WTC11 (cell line): ENCODE data around the gene ATG2B. TPM values are rescaled to one million over a fixed set of nuclear protein-coding genes. Genes with fewer than 3 reads are reported as not detected.

Source experiments
- ATAC-seq: fragments of 200-7000 bp; cut with Tn5 transposase; 2 replicates; pipeline ENCODE4 v1.10.0; 2021; ENCODE audit warnings: mild to moderate bottlenecking, moderate library complexity
- CTCF ChIA-PET: fragments of 300-600 bp; sonication (Branson Sonifier 250); formaldehyde crosslinking; loops from one replicate; lab custom pipeline; 2021; ENCODE audit warnings: antibody characterized with exemption; lab: Charles Lee
- POLR2A ChIA-PET: fragments of 350-600 bp; sonication (Branson Sonifier 250); formaldehyde crosslinking; loops from one replicate; lab custom pipeline; 2021; ENCODE audit warnings: antibody characterized with exemption; lab: Charles Lee
- DNase-seq: peaks from one replicate; pipeline ENCODE4 v3.0.0; 2021; ENCODE audit warnings: low spot score
- H3K27ac Mint-ChIP-seq: 2 replicates; pipeline ENCODE4 v1.8.0; 2021; ENCODE audit warnings: mixed read lengths
- H3K27me3 Mint-ChIP-seq: 2 replicates; pipeline ENCODE4 v1.8.0; 2021; ENCODE audit warnings: low read depth, mild to moderate bottlenecking, moderate library complexity, mixed read lengths
- H3K36me3 Mint-ChIP-seq: 2 replicates; pipeline ENCODE4 v1.8.0; 2021; ENCODE audit warnings: mixed read lengths
- H3K4me1 Mint-ChIP-seq: 2 replicates; pipeline ENCODE4 v1.8.0; 2022; ENCODE audit warnings: mixed read lengths
- H3K4me3 Mint-ChIP-seq: 2 replicates; pipeline ENCODE4 v1.8.0; 2021; ENCODE audit warnings: mild to moderate bottlenecking, moderate library complexity, mixed read lengths
- H3K9me3 Mint-ChIP-seq: 2 replicates; pipeline ENCODE4 v1.8.0; 2021; ENCODE audit warnings: mixed read lengths
- RORB ChIP-seq: fragments of 250-450 bp; sonication (Bioruptor Pico); IDR thresholded peaks from 2 replicates; pipeline ENCODE4 v1.9.0; 2021; ENCODE audit warnings: mild to moderate bottlenecking
- TEAD4 ChIP-seq: sonication (generic); formaldehyde crosslinking; IDR thresholded peaks from 2 replicates; pipeline ENCODE4 v1.8.0; 2022; ENCODE audit warnings: mild to moderate bottlenecking, missing genetic modification reagents
- ZNF671 ChIP-seq: fragments of 250-450 bp; sonication (Bioruptor Pico); IDR thresholded peaks from 2 replicates; pipeline ENCODE4 v1.8.0; 2021; ENCODE audit warnings: mild to moderate bottlenecking
- total RNA-seq: library from RNA; stranded (reverse); gene quantifications from 3 replicates; pipeline ENCODE4 v1.2.3, GENCODE V29; 2021
- TF ChIP-seq, protein P1 (sequence below): sonication (generic); formaldehyde crosslinking; IDR thresholded peaks from 2 replicates; pipeline ENCODE4 v1.8.1; 2023; ENCODE audit warnings: mild to moderate bottlenecking, missing genetic modification reagents
- TF ChIP-seq, protein P2 (sequence below): sonication (generic); formaldehyde crosslinking; IDR thresholded peaks from 2 replicates; pipeline ENCODE4 v1.8.0; 2022; ENCODE audit warnings: missing genetic modification reagents
- TF ChIP-seq, protein P3 (sequence below): sonication (generic); formaldehyde crosslinking; IDR thresholded peaks from 2 replicates; pipeline ENCODE4 v1.8.1; 2023; ENCODE audit warnings: mild to moderate bottlenecking, missing genetic modification reagents, moderate library complexity
- TF ChIP-seq, protein P4 (sequence below): sonication (generic); formaldehyde crosslinking; IDR thresholded peaks from 2 replicates; pipeline ENCODE4 v1.8.0; 2023; ENCODE audit warnings: missing genetic modification reagents
- TF ChIP-seq, protein P5 (sequence below): sonication (generic); formaldehyde crosslinking; IDR thresholded peaks from 2 replicates; pipeline ENCODE4 v1.8.0; 2022; ENCODE audit warnings: mild to moderate bottlenecking, missing genetic modification reagents

ATG2B gene
- total RNA-seq, 1 experiment from 2014 or later, result 10.3 TPM

DNA sequence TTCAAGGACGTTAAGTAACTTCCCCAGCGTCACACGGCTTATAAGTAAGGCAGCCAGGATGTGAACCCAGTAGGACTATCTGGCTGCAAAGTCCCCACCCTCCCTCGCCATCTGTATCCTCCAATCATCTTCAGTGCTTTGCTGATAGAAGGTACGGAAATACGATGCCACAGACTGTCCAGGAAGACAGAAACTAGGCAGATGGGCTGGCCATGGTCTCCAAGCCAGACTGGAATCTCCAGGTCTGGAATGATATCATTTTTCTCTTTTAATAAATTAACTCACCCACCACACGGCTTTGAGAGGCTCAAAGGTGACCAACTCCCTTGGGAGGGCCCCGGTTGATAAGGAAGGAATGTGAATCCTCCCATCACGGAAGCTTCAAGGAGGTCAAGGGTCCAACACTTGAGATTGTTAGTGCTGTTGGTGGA, 123.4 kb downstream of the ATG2B start (continued):
- TF ChIP-seq, protein P1, sequence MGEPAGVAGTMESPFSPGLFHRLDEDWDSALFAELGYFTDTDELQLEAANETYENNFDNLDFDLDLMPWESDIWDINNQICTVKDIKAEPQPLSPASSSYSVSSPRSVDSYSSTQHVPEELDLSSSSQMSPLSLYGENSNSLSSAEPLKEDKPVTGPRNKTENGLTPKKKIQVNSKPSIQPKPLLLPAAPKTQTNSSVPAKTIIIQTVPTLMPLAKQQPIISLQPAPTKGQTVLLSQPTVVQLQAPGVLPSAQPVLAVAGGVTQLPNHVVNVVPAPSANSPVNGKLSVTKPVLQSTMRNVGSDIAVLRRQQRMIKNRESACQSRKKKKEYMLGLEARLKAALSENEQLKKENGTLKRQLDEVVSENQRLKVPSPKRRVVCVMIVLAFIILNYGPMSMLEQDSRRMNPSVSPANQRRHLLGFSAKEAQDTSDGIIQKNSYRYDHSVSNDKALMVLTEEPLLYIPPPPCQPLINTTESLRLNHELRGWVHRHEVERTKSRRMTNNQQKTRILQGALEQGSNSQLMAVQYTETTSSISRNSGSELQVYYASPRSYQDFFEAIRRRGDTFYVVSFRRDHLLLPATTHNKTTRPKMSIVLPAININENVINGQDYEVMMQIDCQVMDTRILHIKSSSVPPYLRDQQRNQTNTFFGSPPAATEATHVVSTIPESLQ (CRISPR knock-in tag), result no peak
- TF ChIP-seq, protein P2, sequence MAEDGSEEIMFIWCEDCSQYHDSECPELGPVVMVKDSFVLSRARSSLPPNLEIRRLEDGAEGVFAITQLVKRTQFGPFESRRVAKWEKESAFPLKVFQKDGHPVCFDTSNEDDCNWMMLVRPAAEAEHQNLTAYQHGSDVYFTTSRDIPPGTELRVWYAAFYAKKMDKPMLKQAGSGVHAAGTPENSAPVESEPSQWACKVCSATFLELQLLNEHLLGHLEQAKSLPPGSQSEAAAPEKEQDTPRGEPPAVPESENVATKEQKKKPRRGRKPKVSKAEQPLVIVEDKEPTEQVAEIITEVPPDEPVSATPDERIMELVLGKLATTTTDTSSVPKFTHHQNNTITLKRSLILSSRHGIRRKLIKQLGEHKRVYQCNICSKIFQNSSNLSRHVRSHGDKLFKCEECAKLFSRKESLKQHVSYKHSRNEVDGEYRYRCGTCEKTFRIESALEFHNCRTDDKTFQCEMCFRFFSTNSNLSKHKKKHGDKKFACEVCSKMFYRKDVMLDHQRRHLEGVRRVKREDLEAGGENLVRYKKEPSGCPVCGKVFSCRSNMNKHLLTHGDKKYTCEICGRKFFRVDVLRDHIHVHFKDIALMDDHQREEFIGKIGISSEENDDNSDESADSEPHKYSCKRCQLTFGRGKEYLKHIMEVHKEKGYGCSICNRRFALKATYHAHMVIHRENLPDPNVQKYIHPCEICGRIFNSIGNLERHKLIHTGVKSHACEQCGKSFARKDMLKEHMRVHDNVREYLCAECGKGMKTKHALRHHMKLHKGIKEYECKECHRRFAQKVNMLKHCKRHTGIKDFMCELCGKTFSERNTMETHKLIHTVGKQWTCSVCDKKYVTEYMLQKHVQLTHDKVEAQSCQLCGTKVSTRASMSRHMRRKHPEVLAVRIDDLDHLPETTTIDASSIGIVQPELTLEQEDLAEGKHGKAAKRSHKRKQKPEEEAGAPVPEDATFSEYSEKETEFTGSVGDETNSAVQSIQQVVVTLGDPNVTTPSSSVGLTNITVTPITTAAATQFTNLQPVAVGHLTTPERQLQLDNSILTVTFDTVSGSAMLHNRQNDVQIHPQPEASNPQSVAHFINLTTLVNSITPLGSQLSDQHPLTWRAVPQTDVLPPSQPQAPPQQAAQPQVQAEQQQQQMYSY, result no peak
- TF ChIP-seq RORB (CRISPR knock-in tag), result no peak
- TF ChIP-seq, protein P3, sequence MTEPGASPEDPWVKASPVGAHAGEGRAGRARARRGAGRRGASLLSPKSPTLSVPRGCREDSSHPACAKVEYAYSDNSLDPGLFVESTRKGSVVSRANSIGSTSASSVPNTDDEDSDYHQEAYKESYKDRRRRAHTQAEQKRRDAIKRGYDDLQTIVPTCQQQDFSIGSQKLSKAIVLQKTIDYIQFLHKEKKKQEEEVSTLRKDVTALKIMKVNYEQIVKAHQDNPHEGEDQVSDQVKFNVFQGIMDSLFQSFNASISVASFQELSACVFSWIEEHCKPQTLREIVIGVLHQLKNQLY (CRISPR knock-in tag), result no peak

DNA sequence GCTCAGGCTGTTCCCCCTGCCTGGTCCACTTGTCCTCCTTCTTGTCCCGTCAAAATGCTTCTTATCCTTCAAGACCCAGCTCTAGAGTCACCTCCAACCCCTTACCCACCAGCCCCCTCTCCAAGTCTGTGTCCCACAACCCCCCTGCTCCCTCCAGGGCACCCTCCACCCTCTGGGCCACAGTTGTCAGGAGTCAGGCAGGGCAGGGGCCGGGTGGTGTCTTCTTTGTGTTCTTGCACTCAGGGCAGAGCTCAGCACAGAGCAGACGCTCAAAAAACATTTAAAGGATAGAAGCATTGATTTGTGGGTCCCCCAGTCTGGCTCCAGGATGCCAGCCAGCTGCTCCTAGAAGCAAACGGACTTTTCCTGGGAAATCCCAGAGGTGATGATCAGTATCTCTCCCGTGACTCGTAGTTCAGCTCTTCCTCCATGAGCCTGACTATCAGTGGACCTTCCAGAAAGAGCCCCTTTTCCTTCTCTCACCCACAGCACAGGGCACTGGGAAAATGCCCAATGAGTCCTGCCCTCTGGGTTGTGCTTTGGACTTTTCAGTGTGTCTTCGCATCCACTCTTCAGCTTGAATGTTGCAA, 124.4 kb downstream of the ATG2B start:
- Mint-ChIP-seq H3K27ac (no peak overlapping the region), H3K36me3 (peaks cover 9% of the 10 kb centered on the region; the same call in 1 of the 2 replicates), H3K27me3 (no peaks in the 10 kb centered on the region), H3K4me1 (peaks cover 19% of the 10 kb centered on the region), H3K4me3 (no peak overlapping the region), H3K9me3 (peaks cover 19% of the 10 kb centered on the region)
- ChIA-PET POLR2A (interaction anchor here (0.6 kb wide), 1 partner anchor 533 kb away, joined by 4 read pairs; no protein-coding TSS in a partner anchor), CTCF (no interaction called here)
- ATAC-seq, result no peak
- TF ChIP-seq, protein P4, sequence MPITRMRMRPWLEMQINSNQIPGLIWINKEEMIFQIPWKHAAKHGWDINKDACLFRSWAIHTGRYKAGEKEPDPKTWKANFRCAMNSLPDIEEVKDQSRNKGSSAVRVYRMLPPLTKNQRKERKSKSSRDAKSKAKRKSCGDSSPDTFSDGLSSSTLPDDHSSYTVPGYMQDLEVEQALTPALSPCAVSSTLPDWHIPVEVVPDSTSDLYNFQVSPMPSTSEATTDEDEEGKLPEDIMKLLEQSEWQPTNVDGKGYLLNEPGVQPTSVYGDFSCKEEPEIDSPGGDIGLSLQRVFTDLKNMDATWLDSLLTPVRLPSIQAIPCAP, result no peak
- no peak for TF ChIP-seq ZNF671 (CRISPR knock-in tag)
- DNase-seq, result no peak

DNA sequence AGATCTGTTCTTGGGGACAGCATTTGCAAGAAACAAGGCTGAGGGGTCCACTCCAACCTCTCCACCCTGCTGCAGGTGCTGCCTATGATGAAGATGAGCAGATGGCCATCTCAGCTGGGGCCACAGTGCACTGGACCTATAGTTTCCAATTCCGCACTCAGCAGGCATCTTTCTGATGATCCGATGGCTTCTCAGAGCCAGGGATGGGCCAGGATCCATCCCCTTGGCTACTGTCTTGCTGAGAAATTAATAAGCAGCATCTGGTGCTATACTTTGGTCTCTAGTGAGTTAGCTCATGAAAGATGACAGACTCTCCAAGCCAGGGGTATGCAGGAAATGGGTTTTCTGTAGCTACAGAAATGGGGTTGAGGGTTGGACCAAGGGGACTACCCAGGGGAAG, 125.5 kb downstream of the ATG2B start:
- H3K27ac Mint-ChIP-seq, result no peak overlapping the region
- ChIA-PET POLR2A (no interaction called here), CTCF (no interaction called here)
- peaks cover 7% of the 10 kb centered on the region; the same call in 1 of the 2 replicates for H3K36me3 Mint-ChIP-seq
- H3K9me3 Mint-ChIP-seq, result peaks cover 13% of the 10 kb centered on the region
- DNase-seq (no peak), ATAC-seq (no peak)
- TF ChIP-seq TEAD4 (CRISPR knock-in tag), result no peak
- H3K27me3 Mint-ChIP-seq, result no peaks in the 10 kb centered on the region
- peaks cover 24% of the 10 kb centered on the region for H3K4me1 Mint-ChIP-seq
- H3K4me3 Mint-ChIP-seq, result no peak overlapping the region

DNA sequence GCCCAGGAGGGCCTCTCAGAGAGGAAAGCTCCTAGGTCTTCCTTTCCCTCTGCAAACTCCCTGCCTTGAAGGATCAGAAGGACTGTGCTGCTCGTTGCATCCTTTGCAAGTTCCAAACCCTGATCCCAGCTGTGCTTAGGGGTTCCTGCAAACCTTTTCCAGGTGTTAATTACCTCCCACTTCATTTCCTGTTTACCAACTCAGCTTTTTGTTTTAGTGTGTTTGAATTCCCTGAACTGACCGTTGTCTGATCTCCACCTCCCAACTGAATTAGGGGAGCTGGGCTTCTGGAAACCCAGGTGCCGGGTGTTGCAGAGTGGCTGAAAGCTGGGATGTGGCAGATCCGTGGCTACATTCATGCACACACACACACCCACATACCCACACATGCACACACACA, 127.7 kb downstream of the ATG2B start:
- CTCF ChIA-PET, result interaction anchor here (0.6 to 1.8 kb wide), 4 partner anchors 44 to 210 kb away, joined by 3 to 7 read pairs (median 4); no protein-coding TSS in a partner anchor
- Mint-ChIP-seq H3K36me3 (no peaks in the 10 kb centered on the region), H3K27ac (no peak overlapping the region; the same call in 1 of the 2 replicates), H3K4me1 (peaks cover 27% of the 10 kb centered on the region), H3K27me3 (no peaks in the 10 kb centered on the region), H3K9me3 (no peaks in the 10 kb centered on the region; the same call in 1 of the 2 replicates), H3K4me3 (no peak overlapping the region)
- POLR2A ChIA-PET, result no interaction called here
- DNase-seq (no peak), ATAC-seq (peak; percentile 53)
- TF ChIP-seq, protein P5, sequence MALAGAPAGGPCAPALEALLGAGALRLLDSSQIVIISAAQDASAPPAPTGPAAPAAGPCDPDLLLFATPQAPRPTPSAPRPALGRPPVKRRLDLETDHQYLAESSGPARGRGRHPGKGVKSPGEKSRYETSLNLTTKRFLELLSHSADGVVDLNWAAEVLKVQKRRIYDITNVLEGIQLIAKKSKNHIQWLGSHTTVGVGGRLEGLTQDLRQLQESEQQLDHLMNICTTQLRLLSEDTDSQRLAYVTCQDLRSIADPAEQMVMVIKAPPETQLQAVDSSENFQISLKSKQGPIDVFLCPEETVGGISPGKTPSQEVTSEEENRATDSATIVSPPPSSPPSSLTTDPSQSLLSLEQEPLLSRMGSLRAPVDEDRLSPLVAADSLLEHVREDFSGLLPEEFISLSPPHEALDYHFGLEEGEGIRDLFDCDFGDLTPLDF, result no peak
- TF ChIP-seq, protein P2, result peak; percentile 90
- TF ChIP-seq, all 79 proteins: peak for 1
